Measurements from ENCODE around the gene CCDC137. TPM values are rescaled to one million over a fixed set of nuclear protein-coding genes. Genes with fewer than 3 reads are reported as not detected.

The CCDC137 gene
- total and polyA plus RNA-seq, 2 of the 13 experiments (the other 11 are each of a cell fraction or from before 2014, with no cell fraction given), result 14.6 to 39.1 TPM

DNA sequence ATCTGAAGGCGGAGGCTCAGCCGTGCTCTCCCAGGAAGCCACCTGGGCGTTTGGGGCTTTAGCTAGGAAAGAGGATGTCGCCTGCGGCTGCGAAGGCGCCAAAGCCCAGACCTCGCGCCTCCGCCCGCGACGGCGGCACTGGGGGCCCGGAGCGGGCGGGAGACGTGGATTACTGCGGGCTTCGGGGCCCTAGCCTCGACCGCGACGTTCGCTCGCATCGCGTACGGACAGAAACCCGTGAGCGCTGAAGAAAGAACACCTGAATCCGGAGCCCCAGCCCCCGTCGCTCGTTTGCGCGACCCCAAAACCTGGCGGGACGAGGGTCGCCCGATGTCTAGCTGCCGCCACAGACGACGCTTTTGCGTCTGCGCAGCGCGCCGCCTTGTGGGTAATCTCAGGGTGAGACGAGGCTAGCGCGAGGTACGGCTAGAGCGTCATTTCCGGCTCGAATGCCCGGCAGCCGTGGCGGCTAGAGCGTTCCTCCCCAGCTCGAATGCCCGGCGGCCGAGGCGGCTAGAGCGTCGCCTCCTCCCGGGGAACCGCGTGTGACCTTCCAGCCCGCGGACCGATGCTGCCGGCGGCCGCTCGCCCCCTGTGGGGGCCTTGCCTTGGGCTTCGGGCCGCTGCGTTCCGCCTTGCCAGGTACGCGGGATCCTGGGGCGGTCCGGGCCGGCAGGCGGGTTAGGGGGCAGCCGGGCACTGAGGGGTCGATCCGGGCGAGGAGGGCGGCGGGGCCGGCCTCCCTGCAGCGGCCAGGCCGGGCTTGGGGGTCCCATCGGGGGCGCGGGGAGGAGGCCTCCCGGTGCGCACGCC lies 36.6 kb downstream of the CCDC137 start, which contains the start of gene MRPL12:
MRPL12 (plus strand) TSS at position 434 of the 813 bp plus-strand sequence; CDS start at position 569, 135 bp downstream.
- POLR2A ChIA-PET, result interaction anchor here (0.7 to 4.9 kb wide), 26 partner anchors 9 to 399 kb away, joined by 3 to 143 read pairs (median 4); partner anchors contain the start of genes ACTG1, ARL16, CCDC137 and CENPX
- DNase-seq (ENCODE audit: low spot score), result peak; percentile 91
- H4K20me1 ChIP-seq (ENCODE audit: insufficient read depth, low read length), result peaks cover 15% of the 10 kb centered on the region
- peak within 1 kb of the TSS; percentile 93 for H3K27ac ChIP-seq (ENCODE audit: extremely low read length, insufficient read depth, low read length)
- intact Hi-C loops (cut with micrococcal nuclease; ENCODE audit: unreplicated experiment) (loop anchor here (1.0 to 5.0 kb wide), 2 partner anchors 9 to 36 kb away; partner anchors contain the start of genes CCDC137, OXLD1 and SLC25A10), in situ Hi-C loops (cut with HindIII; ENCODE audit: extremely low pct_ligation_motif_present, low pct_unique_long_range_greater_than_20kb) (no loop called here)
- H2AFZ ChIP-seq (ENCODE audit: low read length), result no peak within 1 kb of the TSS
- peak within 1 kb of the TSS; percentile 92 to 93 (median 92) for H3K4me3 ChIP-seq (replicated peaks in 1 of 3; ENCODE audit: insufficient read depth in 1 of 3, low read depth in 2 of 3, low read length in 3 of 3)
- H3K36me3 ChIP-seq (replicated peaks in 1 of 2; ENCODE audit: control insufficient read depth in 1 of 2, insufficient read depth in 2 of 2, low read length in 2 of 2), result peaks cover 28 to 54% of the 10 kb centered on the region in 2 experiments
- ATAC-seq, result peak; percentile 82
- H3K27me3 ChIP-seq (ENCODE audit: control insufficient read depth in 1 of 2, insufficient read depth in 2 of 2, low read length in 2 of 2), result no peaks in the 10 kb centered on the region; a peak in 1 of 5 replicates
- H3K79me2 ChIP-seq (ENCODE audit: insufficient read depth, low read length), result peaks cover 58% of the 10 kb centered on the region
- WGBS (ENCODE audit: low lambda C conversion rate), result 0% methylated on average over 44 of the region's 102 CpGs
- peaks cover 33% of the 10 kb centered on the region for H3K4me1 ChIP-seq (ENCODE audit: insufficient read depth, low read length)
- H3K4me2 ChIP-seq (ENCODE audit: low read depth, low read length), result peak within 1 kb of the TSS; percentile 91
- BruUV-seq (replicated peaks), result no TSS peak
- CTCF ChIA-PET (ENCODE audit: low intra/inter-chr PET ratio, low total read pairs), result no interaction called here
- peak; percentile 97 for FAIRE-seq
- peak within 1 kb of the TSS; percentile 99 for H3K9ac ChIP-seq (ENCODE audit: insufficient read depth, low read depth, low read length)
- no peaks in the 10 kb centered on the region for H3K9me3 ChIP-seq (ENCODE audit: low read length)
- TF ChIP-seq CREM (IDR thresholded peaks at IDR 0.05) (peak; percentile 94), CREM (CRISPR knock-in tag; IDR thresholded peaks at IDR 0.05) (peak; percentile 73; the same call in 1 of the 2 replicates), RFX3 (CRISPR knock-in tag; IDR thresholded peaks at IDR 0.05) (0 out of 2 replicates have a peak, but pooled peaks have one; percentile 11), TEAD2 (CRISPR knock-in tag; IDR thresholded peaks at IDR 0.05) (peak; percentile 60; the same call in 1 of the 2 replicates), GRHL1 (CRISPR knock-in tag; conservative IDR thresholded peaks at IDR 0.05) (no peak), CENPT (CRISPR knock-in tag; IDR thresholded peaks at IDR 0.05; ENCODE audit: low read depth) (peak; percentile 92), TCF7L2 (IDR thresholded peaks at IDR 0.05; ENCODE audit: low read depth, low read length) (no peak), ZFP37 (CRISPR knock-in tag; IDR thresholded peaks at IDR 0.05; ENCODE audit: borderline replicate concordance) (0 out of 2 replicates have a peak, but pooled peaks have one; percentile 34), MXD4 (CRISPR knock-in tag; IDR thresholded peaks at IDR 0.05) (peak; percentile 96), MLX (CRISPR knock-in tag; IDR thresholded peaks at IDR 0.05) (peak; percentile 78; the same call in 1 of the 2 replicates), HDAC2 (CRISPR knock-in tag; IDR thresholded peaks at IDR 0.05) (peak; percentile 92), ZNF451 (CRISPR knock-in tag; IDR thresholded peaks at IDR 0.05) (peak; percentile 93)
- TF ChIP-seq, protein P1, sequence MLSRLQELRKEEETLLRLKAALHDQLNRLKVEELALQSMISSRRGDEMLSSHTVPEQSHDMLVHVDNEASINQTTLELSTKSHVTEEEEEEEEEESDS (CRISPR knock-in tag; IDR thresholded peaks at IDR 0.05; ENCODE audit: borderline replicate concordance), result no peak
- TF ChIP-seq, protein P2, sequence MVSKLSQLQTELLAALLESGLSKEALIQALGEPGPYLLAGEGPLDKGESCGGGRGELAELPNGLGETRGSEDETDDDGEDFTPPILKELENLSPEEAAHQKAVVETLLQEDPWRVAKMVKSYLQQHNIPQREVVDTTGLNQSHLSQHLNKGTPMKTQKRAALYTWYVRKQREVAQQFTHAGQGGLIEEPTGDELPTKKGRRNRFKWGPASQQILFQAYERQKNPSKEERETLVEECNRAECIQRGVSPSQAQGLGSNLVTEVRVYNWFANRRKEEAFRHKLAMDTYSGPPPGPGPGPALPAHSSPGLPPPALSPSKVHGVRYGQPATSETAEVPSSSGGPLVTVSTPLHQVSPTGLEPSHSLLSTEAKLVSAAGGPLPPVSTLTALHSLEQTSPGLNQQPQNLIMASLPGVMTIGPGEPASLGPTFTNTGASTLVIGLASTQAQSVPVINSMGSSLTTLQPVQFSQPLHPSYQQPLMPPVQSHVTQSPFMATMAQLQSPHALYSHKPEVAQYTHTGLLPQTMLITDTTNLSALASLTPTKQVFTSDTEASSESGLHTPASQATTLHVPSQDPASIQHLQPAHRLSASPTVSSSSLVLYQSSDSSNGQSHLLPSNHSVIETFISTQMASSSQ (IDR thresholded peaks at IDR 0.05; ENCODE audit: low read depth), result no peak
- TF ChIP-seq, protein P2 (CRISPR knock-in tag; IDR thresholded peaks at IDR 0.05; ENCODE audit: borderline replicate concordance), result peak; percentile 88
- TF ChIP-seq, protein P3, sequence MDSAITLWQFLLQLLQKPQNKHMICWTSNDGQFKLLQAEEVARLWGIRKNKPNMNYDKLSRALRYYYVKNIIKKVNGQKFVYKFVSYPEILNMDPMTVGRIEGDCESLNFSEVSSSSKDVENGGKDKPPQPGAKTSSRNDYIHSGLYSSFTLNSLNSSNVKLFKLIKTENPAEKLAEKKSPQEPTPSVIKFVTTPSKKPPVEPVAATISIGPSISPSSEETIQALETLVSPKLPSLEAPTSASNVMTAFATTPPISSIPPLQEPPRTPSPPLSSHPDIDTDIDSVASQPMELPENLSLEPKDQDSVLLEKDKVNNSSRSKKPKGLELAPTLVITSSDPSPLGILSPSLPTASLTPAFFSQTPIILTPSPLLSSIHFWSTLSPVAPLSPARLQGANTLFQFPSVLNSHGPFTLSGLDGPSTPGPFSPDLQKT (CRISPR knock-in tag; IDR thresholded peaks at IDR 0.05; ENCODE audit: borderline replicate concordance), result peak; percentile 33; the same call in 1 of the 2 replicates
